Thymus (tissue), 11 donors: ENCODE data around the gene TAB2. TPM values are rescaled to one million over a fixed set of nuclear protein-coding genes. Genes with fewer than 3 reads are reported as not detected.

Source experiments
- DNase-seq, 9 donors: peaks; one replicate each; pipeline ENCODE4 v3.0.0-alpha.2; 2013; ENCODE audit warnings: low spot score in 9 of 9, low read depth in 6 of 9, missing footprints in 1 of 9
- H3K27ac ChIP-seq, 2 donors: one replicate each; pipeline ENCODE4 v1.5.1; 2013; ENCODE audit warnings: control low read depth in 1 of 2, low read depth in 1 of 2, low read length in 1 of 2, mild to moderate bottlenecking in 1 of 2, moderate library complexity in 1 of 2
- H3K27me3 ChIP-seq, 2 donors: one replicate each; pipeline ENCODE4 v1.5.1; 2013; ENCODE audit warnings: low read length in 1 of 2; ENCODE audit not compliant: control insufficient read depth in 2 of 2, insufficient read depth in 1 of 2
- H3K36me3 ChIP-seq, 2 donors: one replicate each; pipeline ENCODE4 v1.5.1; 2013; ENCODE audit warnings: low read length in 1 of 2, mild to moderate bottlenecking in 1 of 2, moderate library complexity in 1 of 2; ENCODE audit not compliant: control insufficient read depth in 2 of 2, insufficient read depth in 2 of 2
- H3K4me1 ChIP-seq, 2 donors: one replicate each; pipeline ENCODE4 v1.5.1; 2013; ENCODE audit warnings: low read length in 2 of 2; ENCODE audit not compliant: control insufficient read depth in 2 of 2, insufficient read depth in 2 of 2
- H3K4me3 ChIP-seq, 2 donors: one replicate each; pipeline ENCODE4 v1.5.1; 2013; ENCODE audit warnings: low read length in 2 of 2, control low read depth in 1 of 2, mild to moderate bottlenecking in 1 of 2
- H3K9me3 ChIP-seq, 2 donors: one replicate each; pipeline ENCODE4 v1.5.1; 2013; ENCODE audit warnings: low read length in 1 of 2, mild to moderate bottlenecking in 1 of 2; ENCODE audit not compliant: control insufficient read depth in 2 of 2, insufficient read depth in 1 of 2
- WGBS: extraction: QIAGEN DNeasy Blood & Tissue Kit; methylation state at CpG from one replicate; pipeline ENCODE4 v1.1.7; 2013; 5-methylcytosine and 5-hydroxymethylcytosine counted together
- polyA plus RNA-seq: library from polyadenylated mRNA; stranded (reverse); fragments of 200-250 nt; gene quantifications from one replicate; pipeline ENCODE4 v1.2.3, GENCODE V29; 2013
- total RNA-seq: library from RNA; stranded (reverse); fragments of 120-200 nt; gene quantifications from one replicate; pipeline ENCODE4 v1.2.4, GENCODE V29; 2013
- donor health status: healthy.

TAB2 gene
- total and polyA plus RNA-seq, 2 donors = 30.8 to 34.3 TPM

DNA sequence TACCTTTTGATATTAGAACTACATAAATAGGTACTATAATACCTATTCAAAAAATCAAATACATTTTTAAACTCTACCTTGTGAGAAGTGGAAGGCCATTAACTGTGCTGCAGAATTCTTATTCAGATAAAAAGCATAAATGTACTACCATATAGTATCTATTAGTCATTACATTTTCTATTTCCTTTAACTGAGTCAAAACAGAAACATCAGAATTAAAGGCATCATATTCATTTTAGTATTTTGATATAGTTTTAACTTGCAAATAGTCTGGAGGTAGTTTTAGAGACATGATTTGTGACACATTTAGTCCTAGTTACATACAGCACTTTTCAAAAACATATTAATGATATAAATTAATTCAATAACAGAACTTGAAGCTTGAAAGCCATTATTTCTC lies 39.9 kb upstream of the TAB2 start:
- DNase-seq = no peak
- Histone ChIP-seq H3K4me3 (no peak overlapping the region), H3K36me3 (no peaks in the 10 kb centered on the region), H3K27me3 (no peaks in the 10 kb centered on the region), H3K9me3 (no peaks in the 10 kb centered on the region), H3K4me1 (peaks cover 0 to 5% of the 10 kb centered on the region in 2 donors), H3K27ac (no peak overlapping the region)

GRCh38 chr6:149278997-149279396 lies 38.5 kb upstream of the TAB2 start:
- H3K27ac ChIP-seq = no peak overlapping the region
- no peak for DNase-seq
- 88% methylated on average over 1 of the region's 1 CpG for WGBS

GRCh38 chr6:149284904-149285303 lies 32.6 kb upstream of the TAB2 start:
- Histone ChIP-seq H3K9me3 (no peaks in the 10 kb centered on the region), H3K27ac (no peak overlapping the region), H3K36me3 (no peaks in the 10 kb centered on the region), H3K27me3 (no peaks in the 10 kb centered on the region), H3K4me3 (no peak overlapping the region), H3K4me1 (no peaks in the 10 kb centered on the region)
- WGBS = 94% methylated on average over 3 of the region's 3 CpGs
- DNase-seq = no peak

More at GRCh38 chr6:149278997-149279396, 38.5 kb upstream of the TAB2 start:
- H3K36me3 ChIP-seq = no peaks in the 10 kb centered on the region
- no peak overlapping the region for H3K4me3 ChIP-seq
- H3K4me1 ChIP-seq = no peaks in the 10 kb centered on the region
- no peaks in the 10 kb centered on the region for H3K27me3 ChIP-seq
- no peaks in the 10 kb centered on the region for H3K9me3 ChIP-seq

GRCh38 chr6:149285626-149286025 lies 31.9 kb upstream of the TAB2 start:
- H3K27ac ChIP-seq = no peak overlapping the region
- 95% methylated on average over 6 of the region's 6 CpGs for WGBS
- H3K9me3 ChIP-seq = no peaks in the 10 kb centered on the region
- no peak for DNase-seq
- H3K36me3 ChIP-seq = no peaks in the 10 kb centered on the region
- no peaks in the 10 kb centered on the region for H3K27me3 ChIP-seq
- H3K4me3 ChIP-seq = no peak overlapping the region
- no peaks in the 10 kb centered on the region for H3K4me1 ChIP-seq

GRCh38 chr6:149286905-149287304 lies 30.6 kb upstream of the TAB2 start:
- H3K4me1 ChIP-seq = no peaks in the 10 kb centered on the region
- no peak for DNase-seq
- no peak overlapping the region for H3K4me3 ChIP-seq
- no peaks in the 10 kb centered on the region for H3K36me3 ChIP-seq
- H3K27me3 ChIP-seq = no peaks in the 10 kb centered on the region
- WGBS = 94% methylated on average over 6 of the region's 6 CpGs
- no peak overlapping the region for H3K27ac ChIP-seq
- H3K9me3 ChIP-seq = no peaks in the 10 kb centered on the region

- Histone ChIP-seq H3K4me3 (no peak overlapping the region), H3K27ac (no peak overlapping the region), H3K27me3 (no peaks in the 10 kb centered on the region), H3K36me3 (no peaks in the 10 kb centered on the region), H3K9me3 (no peaks in the 10 kb centered on the region), H3K4me1 (no peaks in the 10 kb centered on the region)
- DNase-seq = no peak
- 84% methylated on average over 4 of the region's 4 CpGs for WGBS
These were observed 28.2 kb upstream of the TAB2 start for GRCh38 chr6:149289192-149289781.

GRCh38 chr6:149289966-149290365 lies 27.5 kb upstream of the TAB2 start:
- Histone ChIP-seq H3K4me3 (no peak overlapping the region), H3K4me1 (no peaks in the 10 kb centered on the region), H3K9me3 (no peaks in the 10 kb centered on the region), H3K27ac (no peak overlapping the region), H3K27me3 (no peaks in the 10 kb centered on the region), H3K36me3 (no peaks in the 10 kb centered on the region)
- DNase-seq = no peak
- 98% methylated on average over 1 of the region's 1 CpG for WGBS

- H3K4me3 ChIP-seq = no peak overlapping the region
- DNase-seq = no peak
- no peaks in the 10 kb centered on the region for H3K36me3 ChIP-seq
- no peaks in the 10 kb centered on the region for H3K9me3 ChIP-seq
- H3K27me3 ChIP-seq = no peaks in the 10 kb centered on the region
- no peak overlapping the region for H3K27ac ChIP-seq
- H3K4me1 ChIP-seq = no peaks in the 10 kb centered on the region
- WGBS = 97% methylated on average over 1 of the region's 1 CpG
These were observed 24.3 kb upstream of the TAB2 start for GRCh38 chr6:149293244-149293643.

GRCh38 chr6:149300563-149300962 lies 16.9 kb upstream of the TAB2 start:
- WGBS = 100% methylated on average over 1 of the region's 1 CpG
- H3K4me1 ChIP-seq = no peaks in the 10 kb centered on the region

GRCh38 chr6:149302723-149303122 lies 14.8 kb upstream of the TAB2 start:
- H3K4me1 ChIP-seq = no peaks in the 10 kb centered on the region
- H3K9me3 ChIP-seq = no peaks in the 10 kb centered on the region
- H3K36me3 ChIP-seq = no peaks in the 10 kb centered on the region
- no peaks in the 10 kb centered on the region for H3K27me3 ChIP-seq
- no peak for DNase-seq
- 99% methylated on average over 3 of the region's 3 CpGs for WGBS
- H3K4me3 ChIP-seq = no peak overlapping the region
- H3K27ac ChIP-seq = no peak overlapping the region

More at GRCh38 chr6:149300563-149300962, 16.9 kb upstream of the TAB2 start:
- no peak overlapping the region for H3K27ac ChIP-seq
- no peaks in the 10 kb centered on the region for H3K9me3 ChIP-seq
- H3K27me3 ChIP-seq = no peaks in the 10 kb centered on the region
- H3K4me3 ChIP-seq = no peak overlapping the region
- no peak for DNase-seq
- H3K36me3 ChIP-seq = no peaks in the 10 kb centered on the region
